Measurements from ENCODE around the gene EPHA7. TPM values are rescaled to one million over a fixed set of nuclear protein-coding genes. Genes with fewer than 3 reads are reported as not detected.

EPHA7 gene
- total RNA-seq, 1 experiment from 2014 or later: not detected

- TF ChIP-seq RAD21 (IDR thresholded peaks at IDR 0.05; ENCODE audit: low read depth) (no peak), FOSL1 (IDR thresholded peaks at IDR 0.05; ENCODE audit: low read depth) (no peak), POLR2AphosphoS5 (IDR thresholded peaks at IDR 0.05; ENCODE audit: low read depth, low read length) (no peak), CBX3 (IDR thresholded peaks at IDR 0.05; ENCODE audit: low read depth) (no peak), SRF (IDR thresholded peaks at IDR 0.05; ENCODE audit: low read depth) (no peak), ELF1 (IDR thresholded peaks at IDR 0.05; ENCODE audit: borderline replicate concordance, low read depth) (no peak)
- POLR2A ChIA-PET: no interaction called here
- RAD21 ChIA-PET (ENCODE audit: low non-redundant PET in 1 of 2, low total read pairs in 2 of 2, uncharacterized antibody in 2 of 2, unreplicated experiment in 2 of 2): no interaction called here
- DNase-seq (ENCODE audit: low read depth, low spot score) (no peak), ATAC-seq (no peak)
- Histone ChIP-seq H3K27me3 (ENCODE audit: insufficient read depth, low read length) (no peaks in the 10 kb centered on the region), H3K9me3 (ENCODE audit: control insufficient read depth in 1 of 2, insufficient read depth in 1 of 2, low read depth in 1 of 2, low read length in 2 of 2) (peaks cover 3 to 7% of the 10 kb centered on the region in 2 experiments; a peak in 2 of 4 replicates), H3K9ac (ENCODE audit: low read length) (no peak overlapping the region), H3K36me3 (ENCODE audit: control insufficient read depth in 1 of 2, insufficient read depth in 2 of 2, low read length in 2 of 2) (no peaks in the 10 kb centered on the region), H2AFZ (ENCODE audit: low read depth, low read length, poor library complexity, severe bottlenecking) (no peak overlapping the region), H4K20me1 (ENCODE audit: insufficient read depth) (no peaks in the 10 kb centered on the region), H3K4me3 (replicated peaks in 1 of 2; ENCODE audit: low read depth in 1 of 2, low read length in 2 of 2) (no peak overlapping the region), H3K9me2 (ENCODE audit: insufficient read depth) (no peaks in the 10 kb centered on the region), H3K4me1 (ENCODE audit: control insufficient read depth in 1 of 2, insufficient read depth in 2 of 2, low read length in 2 of 2) (no peaks in the 10 kb centered on the region), H3K79me2 (ENCODE audit: insufficient read depth, low read length) (no peaks in the 10 kb centered on the region), H3K27ac (ENCODE audit: low read depth, low read length) (no peak overlapping the region), H3K4me2 (ENCODE audit: low read length) (no peak overlapping the region)
- intact Hi-C loops (cut with micrococcal nuclease): no loop called here
- no TSS peak for BruUV-seq (replicated peaks)
- CTCF ChIA-PET: no interaction called here
Measured at GRCh38 chr6:93327857-93328256, 91.5 kb downstream of the EPHA7 start.

GRCh38 chr6:93325761-93326160, 93.6 kb downstream of the EPHA7 start:
- CTCF ChIA-PET: no interaction called here
- POLR2A ChIA-PET: no interaction called here
- Histone ChIP-seq H3K27me3 (ENCODE audit: insufficient read depth, low read length) (no peaks in the 10 kb centered on the region), H3K27ac (ENCODE audit: low read depth, low read length) (no peak overlapping the region), H2AFZ (ENCODE audit: low read depth, low read length, poor library complexity, severe bottlenecking) (no peak overlapping the region), H3K9me3 (ENCODE audit: control insufficient read depth in 1 of 2, insufficient read depth in 1 of 2, low read depth in 1 of 2, low read length in 2 of 2) (peaks cover 5 to 11% of the 10 kb centered on the region in 2 experiments; a peak in 3 of 4 replicates), H3K79me2 (ENCODE audit: insufficient read depth, low read length) (no peaks in the 10 kb centered on the region), H3K9ac (ENCODE audit: low read length) (no peak overlapping the region), H3K9me2 (ENCODE audit: insufficient read depth) (no peaks in the 10 kb centered on the region), H3K4me3 (replicated peaks in 1 of 2; ENCODE audit: low read depth in 1 of 2, low read length in 2 of 2) (no peak overlapping the region), H3K36me3 (ENCODE audit: control insufficient read depth in 1 of 2, insufficient read depth in 2 of 2, low read length in 2 of 2) (no peaks in the 10 kb centered on the region), H4K20me1 (ENCODE audit: insufficient read depth) (no peaks in the 10 kb centered on the region), H3K4me2 (ENCODE audit: low read length) (no peak overlapping the region), H3K4me1 (ENCODE audit: control insufficient read depth in 1 of 2, insufficient read depth in 2 of 2, low read length in 2 of 2) (no peaks in the 10 kb centered on the region)
- ATAC-seq (no peak), DNase-seq (ENCODE audit: low read depth, low spot score) (no peak)
- BruUV-seq (replicated peaks): no TSS peak
- intact Hi-C loops (cut with micrococcal nuclease): no loop called here
- RAD21 ChIA-PET (ENCODE audit: low non-redundant PET in 1 of 2, low total read pairs in 2 of 2, uncharacterized antibody in 2 of 2, unreplicated experiment in 2 of 2): no interaction called here
- TF ChIP-seq MAX (IDR thresholded peaks at IDR 0.05): no peak
- TF ChIP-seq ATF3 (IDR thresholded peaks at IDR 0.05): no peak
- no peak for TF ChIP-seq CBX3 (IDR thresholded peaks at IDR 0.05; ENCODE audit: low read depth)
- TF ChIP-seq EGR1 (IDR thresholded peaks at IDR 0.05; ENCODE audit: low read depth): no peak
- TF ChIP-seq RAD21 (IDR thresholded peaks at IDR 0.05; ENCODE audit: low read depth): no peak
- TF ChIP-seq ZNF274 (IDR thresholded peaks at IDR 0.05; ENCODE audit: low read depth, low read length): no peak
- TF ChIP-seq ZBTB33 (IDR thresholded peaks at IDR 0.05; ENCODE audit: extremely low read depth, insufficient replicate concordance, low read length): no peak
- TF ChIP-seq SRF (IDR thresholded peaks at IDR 0.05; ENCODE audit: low read depth): no peak
- no peak for TF ChIP-seq EZH2 (IDR thresholded peaks at IDR 0.05)
- TF ChIP-seq TCF7L2 (IDR thresholded peaks at IDR 0.05; ENCODE audit: borderline replicate concordance, extremely low read depth, insufficient read depth, insufficient read length): no peak
- no peak for TF ChIP-seq POLR2A (IDR thresholded peaks at IDR 0.05; ENCODE audit: borderline replicate concordance, extremely low read depth, insufficient read depth, insufficient read length)
- no peak for TF ChIP-seq POLR2AphosphoS5 (IDR thresholded peaks at IDR 0.05; ENCODE audit: low read depth, low read length)
- no peak for TF ChIP-seq SIN3A (IDR thresholded peaks at IDR 0.05; ENCODE audit: low read depth)
- no peak for TF ChIP-seq CTCF (IDR thresholded peaks at IDR 0.05 in 2 of 3, conservative IDR thresholded peaks at IDR 0.05 in 1 of 3; ENCODE audit: borderline replicate concordance in 1 of 3, insufficient read depth in 1 of 3, low read depth in 2 of 3, low read length in 2 of 3)
